B cell (primary cell): ENCODE measurements around the gene ATRIP. TPM values are rescaled to one million over a fixed set of nuclear protein-coding genes. Genes with fewer than 3 reads are reported as not detected.

Source experiments
- ATAC-seq: fragments of 200-7000 bp; cut with Tn5 transposase; one replicate; pipeline ENCODE4 v1.10.0; 2021; ENCODE audit warnings: low read depth, mild to moderate bottlenecking, moderate number of reproducible peaks, moderate library complexity
- CTCF ChIA-PET: fragments of 350-600 bp; sonication (Branson Sonifier 250); formaldehyde crosslinking; loops from one replicate; lab custom pipeline; 2021; ENCODE audit warnings: antibody characterized with exemption, inconsistent platforms; lab: Charles Lee
- POLR2A ChIA-PET: fragments of 350-600 bp; sonication (Branson Sonifier 250); formaldehyde crosslinking; loops from one replicate; lab custom pipeline; 2021; ENCODE audit warnings: antibody characterized with exemption; lab: Charles Lee
- DNase-seq: peaks from one replicate; pipeline ENCODE4 v3.0.0; 2013
- H2AFZ ChIP-seq: 2 replicates; pipeline ENCODE4 v1.6.1; 2012; ENCODE audit warnings: mild to moderate bottlenecking, low read depth, low read length; ENCODE audit not compliant: insufficient read depth, poor library complexity, severe bottlenecking
- H3K27ac ChIP-seq, 2 donors: 1 replicate in 1 of 2; 2 replicates in 1 of 2; pipeline ENCODE4 v1.5.1; 2012 to 2013; ENCODE audit warnings: low read length in 2 of 2, mild to moderate bottlenecking in 2 of 2, moderate library complexity in 1 of 2
- H3K27me3 ChIP-seq, 4 experiments: fragments of 200-600 bp in 1 of 4; sonication (generic) in 1 of 4; replicated peaks in 1 of 4; 1 replicate in 2 of 4; 2 replicates in 2 of 4; pipeline versions ENCODE4 v1.6.1 to v1.7.0; 2013 to 2016; ENCODE audit warnings: low read length in 3 of 4, mild to moderate bottlenecking in 2 of 4, mixed read lengths in 1 of 4, moderate library complexity in 1 of 4; ENCODE audit not compliant: insufficient read depth in 4 of 4, control insufficient read depth in 3 of 4; ENCODE audit errors: control extremely low read depth in 1 of 4
- H3K36me3 ChIP-seq, 2 experiments: replicated peaks in 1 of 2; 1 replicate in 1 of 2; 2 replicates in 1 of 2; pipeline versions ENCODE4 v1.6.1 to v1.7.1; 2013; ENCODE audit warnings: low read length in 1 of 2; ENCODE audit not compliant: insufficient read depth in 2 of 2, control insufficient read depth in 1 of 2; ENCODE audit errors: control extremely low read depth in 1 of 2, extremely low read depth in 1 of 2
- H3K4me1 ChIP-seq, 2 donors: fragments of 200-600 bp in 1 of 2; sonication (generic) in 1 of 2; 1 replicate in 1 of 2; 2 replicates in 1 of 2; pipeline versions ENCODE4 v1.5.1 to v1.6.1; 2013 to 2017; ENCODE audit warnings: low read length in 2 of 2; ENCODE audit not compliant: control insufficient read depth in 2 of 2, insufficient read depth in 2 of 2
- H3K4me2 ChIP-seq: replicated peaks from 2 replicates; pipeline ENCODE3; 2012; ENCODE audit warnings: mild to moderate bottlenecking, low read depth, low read length; ENCODE audit not compliant: poor library complexity, severe bottlenecking
- H3K4me3 ChIP-seq, 5 experiments: fragments of 200-600 bp in 1 of 5; sonication (generic) in 1 of 5; 1 replicate in 3 of 5; 2 replicates in 2 of 5; pipeline versions ENCODE4 v1.5.1 to v1.7.0; 2011 to 2016; ENCODE audit warnings: low read length in 4 of 5, mild to moderate bottlenecking in 4 of 5, low read depth in 2 of 5, control low read depth in 1 of 5, moderate library complexity in 1 of 5; ENCODE audit not compliant: insufficient read depth in 1 of 5; ENCODE audit errors: control extremely low read depth in 1 of 5, extremely low read depth in 1 of 5
- H3K79me2 ChIP-seq: fragments of 200-600 bp; sonication (generic); one replicate; pipeline ENCODE4 v1.6.0; 2016; ENCODE audit warnings: low read length; ENCODE audit not compliant: control insufficient read depth, insufficient read depth
- H3K9ac ChIP-seq: fragments of 200-600 bp; sonication (generic); 2 replicates; pipeline ENCODE4 v1.6.1; 2017; ENCODE audit warnings: mild to moderate bottlenecking, low read length, moderate library complexity
- H3K9me3 ChIP-seq, 3 donors: one replicate each; pipeline versions ENCODE4 v1.6.1 to v1.7.1; 2013; ENCODE audit warnings: low read length in 2 of 3; ENCODE audit not compliant: control insufficient read depth in 2 of 3, insufficient read depth in 1 of 3; ENCODE audit errors: control extremely low read depth in 1 of 3
- H4K20me1 ChIP-seq: 2 replicates; pipeline ENCODE4 v1.6.0; 2012; ENCODE audit warnings: mild to moderate bottlenecking, low read length; ENCODE audit not compliant: insufficient read depth, control insufficient read depth, poor library complexity, severe bottlenecking
- H3K27ac Mint-ChIP-seq: one replicate; pipeline ENCODE4 v1.8.0; 2021; ENCODE audit warnings: mixed read lengths
- H3K27me3 Mint-ChIP-seq: one replicate; pipeline ENCODE4 v1.8.0; 2021; ENCODE audit warnings: mixed read lengths
- H3K4me1 Mint-ChIP-seq: one replicate; pipeline ENCODE4 v1.8.0; 2021; ENCODE audit warnings: mixed read lengths
- H3K4me3 Mint-ChIP-seq: one replicate; pipeline ENCODE4 v1.8.0; 2021; ENCODE audit warnings: mixed read lengths
- H3K9me3 Mint-ChIP-seq: one replicate; pipeline ENCODE4 v1.8.0; 2022; ENCODE audit warnings: mixed read lengths; ENCODE audit not compliant: insufficient read depth
- CTCF ChIP-seq: fragments of 200-600 bp; IDR thresholded peaks from one replicate; pipeline ENCODE4 v1.8.0; 2022; ENCODE audit warnings: antibody characterized with exemption, mild to moderate bottlenecking
- EZH2 ChIP-seq: IDR thresholded peaks from 2 replicates; pipeline ENCODE4 v1.6.1; 2012; ENCODE audit warnings: borderline replicate concordance, low read depth, mild to moderate bottlenecking, moderate library complexity, low read length; ENCODE audit not compliant: insufficient read depth, poor library complexity, severe bottlenecking
- WGBS: methylation state at CpG from one replicate; pipeline ENCODE4 v1.1.5; 2013; ENCODE audit warnings: missing lambda C conversion rate; ENCODE audit not compliant: insufficient coverage; 5-methylcytosine and 5-hydroxymethylcytosine counted together
- intact Hi-C: fragments of 100-400 bp; cut with micrococcal nuclease; formaldehyde crosslinking; loops from one replicate; pipeline ENCODE4 v1.10.0; 2022
- polyA plus RNA-seq: library from polyadenylated mRNA; depleted of rRNA; stranded (reverse); fragments of >200 nt; gene quantifications from 2 replicates; pipeline ENCODE4 v1.2.3, GENCODE V29; 2012
- total RNA-seq, 2 donors: library from RNA; stranded (reverse); fragments of 120-200 nt in 1 of 2; gene quantifications; 1 replicate in 1 of 2; 2 replicates in 1 of 2; pipeline versions ENCODE4 v1.2.3 to v1.2.4, GENCODE V29; 2013 to 2022

Gene ATRIP
- total and polyA plus RNA-seq, 2 donors (not counting 1 experiment from before 2014, with no cell fraction given) = 10.5 to 11.6 TPM

DNA sequence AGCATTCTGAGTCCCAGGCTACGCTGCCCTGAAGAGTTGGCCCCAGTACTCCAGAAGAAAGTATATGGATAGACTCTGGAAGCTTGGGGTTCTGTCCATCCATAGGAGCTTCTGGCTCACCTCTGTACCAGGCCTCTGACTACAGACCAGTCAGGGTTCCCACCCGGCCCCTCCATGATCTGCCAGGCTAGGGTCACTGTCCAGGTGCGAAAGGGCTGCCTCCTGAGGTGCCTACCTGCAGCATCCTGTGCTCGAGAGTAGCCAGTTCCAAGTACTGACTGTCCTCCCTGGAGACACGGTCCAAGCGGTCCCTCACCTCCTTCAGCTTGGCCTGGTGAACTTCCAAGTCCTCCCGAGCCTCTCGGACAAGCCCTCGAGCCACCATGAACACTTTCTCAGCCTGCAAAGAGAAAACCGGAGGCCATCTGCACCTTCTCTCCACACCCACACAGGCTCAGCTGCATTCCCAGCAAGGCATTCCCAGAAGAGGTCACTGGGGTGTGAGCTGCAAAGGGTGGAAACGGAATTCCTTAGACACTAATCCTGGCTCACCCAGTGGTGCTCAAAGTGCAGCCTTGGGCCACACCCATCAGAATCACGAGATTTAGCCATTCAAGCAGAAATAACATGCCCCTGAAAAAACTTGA lies 12.9 kb upstream of the ATRIP start:
- TF ChIP-seq CTCF (no peak), EZH2 (no peak)
- Mint-ChIP-seq H3K4me3 (no peak overlapping the region), H3K9me3 (no peaks in the 10 kb centered on the region), H3K27me3 (no peaks in the 10 kb centered on the region), H3K27ac (no peak overlapping the region), H3K4me1 (peaks cover 14% of the 10 kb centered on the region)
- intact Hi-C loops = no loop called here
- POLR2A ChIA-PET = no interaction called here
- H3K4me1 ChIP-seq = peaks cover 12 to 13% of the 10 kb centered on the region in 2 donors
- no peak overlapping the region for H3K9ac ChIP-seq
- H4K20me1 ChIP-seq = no peaks in the 10 kb centered on the region
- H3K79me2 ChIP-seq = peaks cover 15% of the 10 kb centered on the region
- no peak overlapping the region for H3K4me3 ChIP-seq
- H2AFZ ChIP-seq = no peak overlapping the region
- peaks cover 0 to 16% of the 10 kb centered on the region in 2 experiments for H3K36me3 ChIP-seq
- no peak overlapping the region for H3K27ac ChIP-seq
- no peak for ATAC-seq
- CTCF ChIA-PET = interaction anchor here (0.5 to 13.4 kb wide), 11 partner anchors 11 to 185 kb away, joined by 3 to 330 read pairs (median 3); partner anchors contain the start of genes ATRIP and PFKFB4
- peaks cover 0 to 3% (median 0%) of the 10 kb centered on the region in 3 donors for H3K9me3 ChIP-seq
- H3K4me2 ChIP-seq = no peak overlapping the region
- 97% methylated on average over 9 of the region's 12 CpGs for WGBS
- H3K27me3 ChIP-seq = peaks cover 0 to 4% (median under 1%) of the 10 kb centered on the region in 4 experiments
- no peak for DNase-seq

- peaks cover 0 to 16% of the 10 kb centered on the region in 2 experiments for H3K36me3 ChIP-seq
- POLR2A ChIA-PET = no interaction called here
- intact Hi-C loops = no loop called here
- no peak overlapping the region for H3K4me3 Mint-ChIP-seq
- TF ChIP-seq CTCF = no peak
- TF ChIP-seq EZH2 = no peak
- WGBS = 81% methylated on average over 15 of the region's 15 CpGs
- DNase-seq (no peak), ATAC-seq (no peak)
- no peak overlapping the region for H3K27ac Mint-ChIP-seq
- no peak overlapping the region for H3K4me3 ChIP-seq
- peaks cover 15 to 16% of the 10 kb centered on the region in 2 donors for H3K4me1 ChIP-seq
- peaks cover 26% of the 10 kb centered on the region for H3K79me2 ChIP-seq
- H4K20me1 ChIP-seq = no peaks in the 10 kb centered on the region
- H3K27ac ChIP-seq = no peak overlapping the region
- no peak overlapping the region for H3K9ac ChIP-seq
- H3K27me3 ChIP-seq = no peaks in the 10 kb centered on the region
- no peak overlapping the region for H2AFZ ChIP-seq
- no peak overlapping the region for H3K4me2 ChIP-seq
- H3K9me3 ChIP-seq = no peaks in the 10 kb centered on the region
- no peaks in the 10 kb centered on the region for H3K27me3 Mint-ChIP-seq
- no peaks in the 10 kb centered on the region for H3K9me3 Mint-ChIP-seq
- CTCF ChIA-PET = interaction anchor here (1.4 to 13.4 kb wide), 7 partner anchors 14 to 163 kb away, joined by 3 to 330 read pairs (median 34); partner anchors contain the start of genes ATRIP and PFKFB4
- peaks cover 18% of the 10 kb centered on the region for H3K4me1 Mint-ChIP-seq
These were observed 11.8 kb upstream of the ATRIP start for GRCh38 chr3:48434591-48435222.
